GM12874 (cell line): Measurements from ENCODE around the gene LPAR1.

Experiments
- TF ChIP-seq, protein P1 (sequence below): IDR thresholded peaks from 2 replicates; pipeline ENCODE4 v1.5.1; 2011; ENCODE audit warnings: low read depth, mild to moderate bottlenecking, control low read depth, low read length, moderate library complexity; ENCODE audit not compliant: insufficient read depth

Gene LPAR1

GRCh38 chr9:111068383-111068730 is 30.1 kb upstream of the LPAR1 start:
- TF ChIP-seq, protein P1, sequence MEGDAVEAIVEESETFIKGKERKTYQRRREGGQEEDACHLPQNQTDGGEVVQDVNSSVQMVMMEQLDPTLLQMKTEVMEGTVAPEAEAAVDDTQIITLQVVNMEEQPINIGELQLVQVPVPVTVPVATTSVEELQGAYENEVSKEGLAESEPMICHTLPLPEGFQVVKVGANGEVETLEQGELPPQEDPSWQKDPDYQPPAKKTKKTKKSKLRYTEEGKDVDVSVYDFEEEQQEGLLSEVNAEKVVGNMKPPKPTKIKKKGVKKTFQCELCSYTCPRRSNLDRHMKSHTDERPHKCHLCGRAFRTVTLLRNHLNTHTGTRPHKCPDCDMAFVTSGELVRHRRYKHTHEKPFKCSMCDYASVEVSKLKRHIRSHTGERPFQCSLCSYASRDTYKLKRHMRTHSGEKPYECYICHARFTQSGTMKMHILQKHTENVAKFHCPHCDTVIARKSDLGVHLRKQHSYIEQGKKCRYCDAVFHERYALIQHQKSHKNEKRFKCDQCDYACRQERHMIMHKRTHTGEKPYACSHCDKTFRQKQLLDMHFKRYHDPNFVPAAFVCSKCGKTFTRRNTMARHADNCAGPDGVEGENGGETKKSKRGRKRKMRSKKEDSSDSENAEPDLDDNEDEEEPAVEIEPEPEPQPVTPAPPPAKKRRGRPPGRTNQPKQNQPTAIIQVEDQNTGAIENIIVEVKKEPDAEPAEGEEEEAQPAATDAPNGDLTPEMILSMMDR, result no peak

GRCh38 chr9:111066468-111066867 is 28.2 kb upstream of the LPAR1 start:
- TF ChIP-seq, protein P1, result no peak

- TF ChIP-seq, protein P1, result no peak
These were observed 27.1 kb upstream of the LPAR1 start for GRCh38 chr9:111065414-111065813.

- TF ChIP-seq, protein P1, result no peak
These were observed 26.0 kb upstream of the LPAR1 start for GRCh38 chr9:111064160-111064837.

- TF ChIP-seq, protein P1, result no peak
These were observed 25.1 kb upstream of the LPAR1 start for GRCh38 chr9:111063332-111063731.

DNA sequence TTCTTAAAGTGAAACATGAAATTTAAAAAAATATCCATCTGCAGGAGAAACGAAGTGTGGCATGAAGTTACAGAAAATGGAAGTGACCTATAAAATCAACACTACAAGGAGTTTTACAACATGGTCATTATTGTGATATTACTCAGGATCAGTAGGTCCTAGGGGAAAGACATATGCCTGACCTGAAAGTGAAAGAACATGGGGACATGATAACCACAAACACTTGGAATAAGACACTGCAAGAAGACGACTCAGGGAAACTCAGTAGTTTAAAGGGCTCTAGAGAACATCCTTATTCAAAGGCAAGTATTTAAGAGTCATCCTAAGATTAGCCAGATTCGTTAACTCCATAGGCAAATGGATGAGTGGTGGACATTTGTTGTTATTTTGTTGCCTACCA is 19.9 kb upstream of the LPAR1 start:
- TF ChIP-seq, protein P1, result no peak

DNA sequence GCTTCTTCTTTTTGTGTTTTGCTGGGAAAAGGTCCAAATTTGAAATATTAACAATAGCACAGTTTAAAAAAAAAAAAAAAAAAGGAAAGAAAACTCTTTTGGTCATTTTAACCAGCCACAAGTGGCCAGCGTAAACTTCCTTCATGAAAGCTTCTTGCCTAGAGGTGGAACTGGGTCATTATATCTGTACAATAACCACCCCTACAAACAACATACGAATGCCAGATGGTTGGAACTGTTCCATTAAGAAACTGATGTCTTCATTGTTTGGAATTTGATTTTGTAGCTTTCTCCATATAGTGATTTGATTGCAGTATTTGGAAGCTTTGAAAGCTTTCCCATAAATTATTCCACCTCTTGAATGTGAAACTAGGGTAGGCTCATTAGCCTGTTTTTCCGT is 18.3 kb upstream of the LPAR1 start:
- TF ChIP-seq, protein P1, result no peak
